Fibroblast of lung (primary cell): ENCODE data around the gene PHTF1. TPM values are rescaled to one million over a fixed set of nuclear protein-coding genes. Genes with fewer than 3 reads are reported as not detected.
A peak's percentile ranks its signal among the peaks of the same experiment; 100 is the strongest.

Source experiments
- DNase-seq, 2 donors: peaks; one replicate each; pipeline versions ENCODE4 v3.0.0 to v3.0.0-alpha.2; 2010; ENCODE audit warnings: low read depth in 2 of 2
- H2AFZ ChIP-seq: 2 replicates; pipeline ENCODE4 v1.5.1; 2012; ENCODE audit warnings: low read length, control low read depth, inconsistent platforms
- H3K27ac ChIP-seq: 2 replicates; pipeline ENCODE4 v1.5.1; 2011; ENCODE audit warnings: low read length, control low read depth; ENCODE audit not compliant: insufficient read depth
- H3K27me3 ChIP-seq: 2 replicates; pipeline ENCODE4 v1.5.1; 2011; ENCODE audit warnings: mild to moderate bottlenecking, low read length; ENCODE audit not compliant: control insufficient read depth, insufficient read depth
- H3K36me3 ChIP-seq: 2 replicates; pipeline ENCODE4 v1.5.1; 2011; ENCODE audit warnings: low read length; ENCODE audit not compliant: control insufficient read depth, insufficient read depth
- H3K4me1 ChIP-seq: 2 replicates; pipeline ENCODE4 v1.5.1; 2011; ENCODE audit warnings: low read length; ENCODE audit not compliant: control insufficient read depth, insufficient read depth; ENCODE audit errors: extremely low read depth
- H3K4me2 ChIP-seq: 2 replicates; pipeline ENCODE4 v1.5.1; 2011; ENCODE audit warnings: low read length, control low read depth; ENCODE audit not compliant: insufficient read depth; ENCODE audit errors: extremely low read depth
- H3K4me3 ChIP-seq, 4 experiments: fragments of 200-600 bp in 1 of 4; sonication (generic) in 1 of 4; replicated peaks in 1 of 4; 2 replicates each; pipeline ENCODE4 v1.5.1; 2011 to 2016; ENCODE audit warnings: low read length in 4 of 4, low read depth in 3 of 4, mild to moderate bottlenecking in 3 of 4, control low read depth in 2 of 4, inconsistent platforms in 1 of 4, mixed read lengths in 1 of 4; ENCODE audit not compliant: insufficient read depth in 1 of 4; ENCODE audit errors: control extremely low read depth in 1 of 4
- H3K79me2 ChIP-seq: 2 replicates; pipeline ENCODE4 v1.5.1; 2012; ENCODE audit warnings: mild to moderate bottlenecking, low read length, inconsistent platforms; ENCODE audit not compliant: control insufficient read depth, insufficient read depth
- H3K9ac ChIP-seq: 2 replicates; pipeline ENCODE4 v1.5.1; 2011; ENCODE audit warnings: mild to moderate bottlenecking, low read length, control low read depth; ENCODE audit not compliant: insufficient read depth
- H3K9me3 ChIP-seq: 2 replicates; pipeline ENCODE4 v1.5.1; 2012; ENCODE audit warnings: low read depth, low read length; ENCODE audit not compliant: control insufficient read depth, insufficient read depth
- H4K20me1 ChIP-seq: 2 replicates; pipeline ENCODE4 v1.5.1; 2011; ENCODE audit warnings: low read length; ENCODE audit not compliant: control insufficient read depth, insufficient read depth; ENCODE audit errors: extremely low read depth
- EZH2 ChIP-seq: IDR thresholded peaks from 2 replicates; pipeline ENCODE4 v1.5.1; 2012; ENCODE audit warnings: low read length, control low read depth, mild to moderate bottlenecking; ENCODE audit errors: missing control alignments
- polyA plus RNA-seq, 2 donors: library from polyadenylated mRNA; depleted of rRNA in 1 of 2; stranded (reverse) in 1 of 2; unstranded in 1 of 2; fragments of >200 nt; gene quantifications; 2 replicates each; pipeline ENCODE4 v1.2.1, GENCODE V29; 2011 to 2012; ENCODE audit warnings: missing spikeins in 1 of 2
- total RNA-seq: library from RNA; depleted of rRNA; stranded (reverse); fragments of >200 nt; gene quantifications from 2 replicates; pipeline ENCODE4 v1.2.1, GENCODE V29; 2014
- TF ChIP-seq, protein P1 (sequence below), 2 donors: IDR thresholded peaks in 1 of 2; conservative IDR thresholded peaks in 1 of 2; 1 replicate in 1 of 2; 2 replicates in 1 of 2; pipeline ENCODE4 v1.5.1; 2011 to 2012; ENCODE audit warnings: low read length in 2 of 2, control low read depth in 1 of 2, inconsistent platforms in 1 of 2, low read depth in 1 of 2, mild to moderate bottlenecking in 1 of 2

PHTF1 gene
- total and polyA plus RNA-seq, 2 donors (not counting 1 experiment from before 2014, with no cell fraction given): 15.4 to 36.3 TPM

DNA sequence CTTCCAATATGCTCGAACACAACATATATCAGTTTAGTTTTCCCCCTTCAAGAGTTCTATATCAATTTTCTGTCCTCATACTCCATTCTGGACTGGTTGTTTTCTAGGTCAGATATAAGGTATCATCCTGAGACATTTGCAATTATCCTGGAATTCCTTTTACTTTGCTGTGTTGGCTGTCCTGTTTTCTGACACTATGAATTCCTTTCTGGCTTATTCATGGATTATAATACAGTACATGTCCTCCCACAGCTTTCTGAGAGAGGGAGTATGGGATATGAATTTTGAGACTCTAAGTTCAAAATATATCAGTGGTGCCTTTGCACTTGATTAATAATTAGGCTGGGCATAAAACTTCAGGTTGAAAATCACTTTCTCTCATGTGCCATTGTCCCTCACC is 11.9 kb downstream of the PHTF1 start:
- H3K36me3 ChIP-seq: no peaks in the 10 kb centered on the region
- H3K27ac ChIP-seq: no peak overlapping the region
- no peaks in the 10 kb centered on the region for H3K79me2 ChIP-seq
- no peaks in the 10 kb centered on the region for H3K4me1 ChIP-seq
- H3K9ac ChIP-seq: no peak overlapping the region
- no peaks in the 10 kb centered on the region for H3K27me3 ChIP-seq
- H3K4me2 ChIP-seq: no peak overlapping the region
- H3K9me3 ChIP-seq: no peaks in the 10 kb centered on the region
- H4K20me1 ChIP-seq: no peaks in the 10 kb centered on the region
- peak in 1 of 2 donors; percentile 66 for DNase-seq
- H3K4me3 ChIP-seq: no peak overlapping the region
- TF ChIP-seq, protein P1, sequence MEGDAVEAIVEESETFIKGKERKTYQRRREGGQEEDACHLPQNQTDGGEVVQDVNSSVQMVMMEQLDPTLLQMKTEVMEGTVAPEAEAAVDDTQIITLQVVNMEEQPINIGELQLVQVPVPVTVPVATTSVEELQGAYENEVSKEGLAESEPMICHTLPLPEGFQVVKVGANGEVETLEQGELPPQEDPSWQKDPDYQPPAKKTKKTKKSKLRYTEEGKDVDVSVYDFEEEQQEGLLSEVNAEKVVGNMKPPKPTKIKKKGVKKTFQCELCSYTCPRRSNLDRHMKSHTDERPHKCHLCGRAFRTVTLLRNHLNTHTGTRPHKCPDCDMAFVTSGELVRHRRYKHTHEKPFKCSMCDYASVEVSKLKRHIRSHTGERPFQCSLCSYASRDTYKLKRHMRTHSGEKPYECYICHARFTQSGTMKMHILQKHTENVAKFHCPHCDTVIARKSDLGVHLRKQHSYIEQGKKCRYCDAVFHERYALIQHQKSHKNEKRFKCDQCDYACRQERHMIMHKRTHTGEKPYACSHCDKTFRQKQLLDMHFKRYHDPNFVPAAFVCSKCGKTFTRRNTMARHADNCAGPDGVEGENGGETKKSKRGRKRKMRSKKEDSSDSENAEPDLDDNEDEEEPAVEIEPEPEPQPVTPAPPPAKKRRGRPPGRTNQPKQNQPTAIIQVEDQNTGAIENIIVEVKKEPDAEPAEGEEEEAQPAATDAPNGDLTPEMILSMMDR (conservative IDR thresholded peaks at IDR 0.05 in 1 of 2, IDR thresholded peaks at IDR 0.05 in 1 of 2; ENCODE audit: low read depth in 1 of 2, low read length in 2 of 2): no peak
- no peak overlapping the region for H2AFZ ChIP-seq

GRCh38 chr1:113745425-113745824 is 13.9 kb downstream of the PHTF1 start:
- Histone ChIP-seq H3K4me2 (no peak overlapping the region), H3K27ac (no peak overlapping the region)
- DNase-seq: no peak

GRCh38 chr1:113744114-113744513 is 15.2 kb downstream of the PHTF1 start:
- no peaks in the 10 kb centered on the region for H3K9me3 ChIP-seq
- DNase-seq: no peak
- no peaks in the 10 kb centered on the region for H3K4me1 ChIP-seq
- TF ChIP-seq, protein P1 (conservative IDR thresholded peaks at IDR 0.05 in 1 of 2, IDR thresholded peaks at IDR 0.05 in 1 of 2; ENCODE audit: low read depth in 1 of 2, low read length in 2 of 2): no peak
- no peak for TF ChIP-seq EZH2
- no peaks in the 10 kb centered on the region for H3K79me2 ChIP-seq
- no peaks in the 10 kb centered on the region for H3K27me3 ChIP-seq
- H4K20me1 ChIP-seq: no peaks in the 10 kb centered on the region
- no peak overlapping the region for H3K4me3 ChIP-seq
- no peak overlapping the region for H2AFZ ChIP-seq
- H3K36me3 ChIP-seq: no peaks in the 10 kb centered on the region
- no peak overlapping the region for H3K9ac ChIP-seq
- no peak overlapping the region for H3K27ac ChIP-seq
- H3K4me2 ChIP-seq: no peak overlapping the region

More at GRCh38 chr1:113745425-113745824, 13.9 kb downstream of the PHTF1 start:
- no peaks in the 10 kb centered on the region for H3K27me3 ChIP-seq
- TF ChIP-seq, protein P1 (conservative IDR thresholded peaks at IDR 0.05 in 1 of 2, IDR thresholded peaks at IDR 0.05 in 1 of 2; ENCODE audit: low read depth in 1 of 2, low read length in 2 of 2): no peak
- no peak for TF ChIP-seq EZH2
- H3K36me3 ChIP-seq: no peaks in the 10 kb centered on the region
- no peaks in the 10 kb centered on the region for H3K79me2 ChIP-seq
- H3K9me3 ChIP-seq: no peaks in the 10 kb centered on the region
- no peak overlapping the region for H3K4me3 ChIP-seq
- no peaks in the 10 kb centered on the region for H3K4me1 ChIP-seq
- H2AFZ ChIP-seq: no peak overlapping the region
- no peak overlapping the region for H3K9ac ChIP-seq
- H4K20me1 ChIP-seq: no peaks in the 10 kb centered on the region
